C4-2B (cell line): ENCODE data around the gene CDC14A.

Source experiments
- CTCF ChIP-seq: fragments of 450-650 bp; conservative IDR thresholded peaks from 2 replicates; pipeline ENCODE4 v1.5.1; 2017; ENCODE audit warnings: mild to moderate bottlenecking
- ZFX ChIP-seq: fragments of 450-650 bp; IDR thresholded peaks from 2 replicates; pipeline ENCODE4 v1.6.1; 2017

GRCh38 chr1:100346387-100346786 is 5.9 kb upstream of the CDC14A start:
- TF ChIP-seq CTCF (no peak), ZFX (no peak)
